Subcutaneous preadipocyte (primary cell): ENCODE measurements around the gene ESYT3. TPM values are rescaled to one million over a fixed set of nuclear protein-coding genes. Genes with fewer than 3 reads are reported as not detected.

ENCODE experiments used
- total RNA-seq: library from RNA; depleted of rRNA; stranded (reverse); fragments of >200 nt; gene quantifications from 2 replicates; pipeline ENCODE4 v1.2.3, GENCODE V29; 2012

The ESYT3 gene
- under 0.01 and 1.4 TPM in 2 replicates for total RNA-seq

GRCh38 chr3:138434276-138434874, at the start of gene ESYT3:
TSS of gene ESYT3 (plus strand) at chr3:138434616. CDS start at chr3:138434799, 183 bp downstream.

Other genes starting within 250 kb of the ESYT3 start
- gene ARMC8, start 247.3 kb upstream of the ESYT3 start, total RNA-seq, result 84.5 and 87.8 TPM in 2 replicates
- not detected in 2 replicates for gene NME9, start 104.8 kb upstream of the ESYT3 start, total RNA-seq
- gene MRAS, start 86.0 kb upstream of the ESYT3 start, total RNA-seq, result 19.9 and 27.9 TPM in 2 replicates
- gene CEP70, start 159.6 kb downstream of the ESYT3 start, total RNA-seq, result 14.3 and 16.0 TPM in 2 replicates
- gene FAIM, start 174.2 kb downstream of the ESYT3 start, total RNA-seq, result 5.9 TPM in 2 replicates